IMR-90 (cell line): Measurements from ENCODE around the gene HLA-B. TPM values are rescaled to one million over a fixed set of nuclear protein-coding genes. Genes with fewer than 3 reads are reported as not detected.

Source experiments
- ATAC-seq: fragments of 200-7000 bp; cut with Tn5 transposase; 2 replicates; pipeline ENCODE4 v1.9.1; 2020; ENCODE audit warnings: low read depth, mild to moderate bottlenecking, moderate library complexity
- BruUV-seq: library from RNA; stranded (reverse); fragments of 400-500 nt; replicated peaks from 2 replicates; lab custom pipeline; 2021; lab: Mats Ljungman, UMichigan
- CTCF ChIA-PET: fragments of 300-600 bp; formaldehyde crosslinking; extraction: SDS; loops from one replicate; lab custom pipeline; 2021; ENCODE audit warnings: antibody characterized with exemption; lab: Yijun Ruan, JAX
- POLR2A ChIA-PET: fragments of 300-600 bp; sonication (Branson Sonifier 250); formaldehyde crosslinking; loops from one replicate; lab custom pipeline; 2022; ENCODE audit warnings: antibody characterized with exemption; ENCODE audit not compliant: unreplicated experiment; lab: Charles Lee
- DNase-seq: peaks from one replicate; pipeline ENCODE4 v3.0.0; 2013
- H2AFZ ChIP-seq: replicated peaks from 2 replicates; pipeline ENCODE3; 2013; ENCODE audit warnings: low read length, mild to moderate bottlenecking; ENCODE audit not compliant: poor library complexity
- H2AK5ac ChIP-seq: 2 replicates; pipeline ENCODE4 v1.6.1; 2013; ENCODE audit warnings: low read depth, low read length, inconsistent platforms
- H2AK9ac ChIP-seq: replicated peaks from 2 replicates; pipeline ENCODE3; 2013; ENCODE audit warnings: mild to moderate bottlenecking, low read depth, low read length, moderate library complexity; ENCODE audit not compliant: poor library complexity
- H2BK120ac ChIP-seq: 2 replicates; pipeline ENCODE4 v1.6.1; 2013; ENCODE audit warnings: low read depth, low read length, inconsistent platforms
- H2BK15ac ChIP-seq: 3 replicates; pipeline ENCODE4 v1.6.1; 2013; ENCODE audit warnings: low read depth, low read length, inconsistent platforms
- H2BK20ac ChIP-seq: 2 replicates; pipeline ENCODE4 v1.6.1; 2013; ENCODE audit warnings: low read depth, mild to moderate bottlenecking, inconsistent platforms, low read length, moderate library complexity
- H2BK5ac ChIP-seq: 2 replicates; pipeline ENCODE4 v1.6.1; 2013; ENCODE audit warnings: mild to moderate bottlenecking, low read depth, low read length, inconsistent platforms; ENCODE audit not compliant: poor library complexity, severe bottlenecking
- H3K14ac ChIP-seq: replicated peaks from 2 replicates; pipeline ENCODE4 v1.6.1; 2013; ENCODE audit warnings: low read depth, low read length, inconsistent platforms
- H3K18ac ChIP-seq: 2 replicates; pipeline ENCODE4 v1.6.1; 2013; ENCODE audit warnings: low read depth, low read length, control low read depth
- H3K23ac ChIP-seq: 2 replicates; pipeline ENCODE4 v1.6.1; 2013; ENCODE audit warnings: low read depth, low read length, inconsistent platforms
- H3K27ac ChIP-seq: 2 replicates; pipeline ENCODE4 v1.5.1; 2013; ENCODE audit warnings: mild to moderate bottlenecking, control low read depth, low read length; ENCODE audit not compliant: insufficient read depth
- H3K27me3 ChIP-seq: 2 replicates; pipeline ENCODE4 v1.6.1; 2013; ENCODE audit warnings: low read length; ENCODE audit not compliant: control insufficient read depth, insufficient read depth
- H3K36me3 ChIP-seq: 2 replicates; pipeline ENCODE4 v1.6.1; 2013; ENCODE audit warnings: low read length, mixed read lengths; ENCODE audit not compliant: control insufficient read depth, insufficient read depth
- H3K4ac ChIP-seq: 2 replicates; pipeline ENCODE4 v1.6.1; 2013; ENCODE audit warnings: low read depth, low read length, inconsistent platforms
- H3K4me1 ChIP-seq: 2 replicates; pipeline ENCODE4 v1.6.1; 2013; ENCODE audit warnings: low read length, mixed read lengths; ENCODE audit not compliant: control insufficient read depth, insufficient read depth
- H3K4me2 ChIP-seq: 2 replicates; pipeline ENCODE4 v1.6.1; 2013; ENCODE audit warnings: low read depth, mild to moderate bottlenecking, control low read depth, low read length, moderate library complexity
- H3K4me3 ChIP-seq: 2 replicates; pipeline ENCODE4 v1.5.1; 2013; ENCODE audit warnings: low read depth, mild to moderate bottlenecking, control low read depth, low read length, moderate library complexity; ENCODE audit not compliant: insufficient read depth
- H3K56ac ChIP-seq: 2 replicates; pipeline ENCODE4 v1.6.1; 2013; ENCODE audit warnings: low read length, inconsistent platforms; ENCODE audit not compliant: insufficient read depth; ENCODE audit errors: extremely low read depth
- H3K79me1 ChIP-seq, 2 experiments: 2 replicates each; pipeline ENCODE4 v1.6.1; 2013; ENCODE audit warnings: low read length in 2 of 2, inconsistent platforms in 1 of 2, low read depth in 1 of 2
- H3K9ac ChIP-seq: 2 replicates; pipeline ENCODE4 v1.6.1; 2013; ENCODE audit warnings: low read depth, low read length, control low read depth
- H3K9me1 ChIP-seq: 2 replicates; pipeline ENCODE4 v1.6.1; 2013; ENCODE audit warnings: low read length, inconsistent platforms; ENCODE audit not compliant: insufficient read depth
- H3K9me3 ChIP-seq: 2 replicates; pipeline ENCODE4 v1.6.1; 2013; ENCODE audit warnings: low read length; ENCODE audit not compliant: control insufficient read depth, insufficient read depth
- H4K20me1 ChIP-seq: 2 replicates; pipeline ENCODE4 v1.6.1; 2013; ENCODE audit warnings: low read length, inconsistent platforms; ENCODE audit not compliant: insufficient read depth
- H4K5ac ChIP-seq: 2 replicates; pipeline ENCODE4 v1.6.1; 2013; ENCODE audit warnings: mild to moderate bottlenecking, low read depth, low read length, control low read depth
- H4K8ac ChIP-seq, 2 experiments: 2 replicates each; pipeline ENCODE4 v1.6.1; 2013; ENCODE audit warnings: low read depth in 2 of 2, low read length in 2 of 2, control low read depth in 1 of 2, inconsistent platforms in 1 of 2
- H4K91ac ChIP-seq: 2 replicates; pipeline ENCODE4 v1.6.1; 2013; ENCODE audit warnings: low read depth, low read length, inconsistent platforms; ENCODE audit not compliant: insufficient read depth
- CHD1 ChIP-seq: IDR thresholded peaks from 2 replicates; pipeline ENCODE4 v1.6.1; 2012; ENCODE audit warnings: low read depth, low read length, improper control_type of control experiment
- FOS ChIP-seq: fragments of 150-350 bp; IDR thresholded peaks from 2 replicates; pipeline ENCODE4 v1.6.1; 2016; ENCODE audit warnings: low read depth, low read length
- POLR2A ChIP-seq: IDR thresholded peaks from 2 replicates; pipeline ENCODE4 v1.6.1; 2012; ENCODE audit warnings: mild to moderate bottlenecking, low read depth, low read length
- RAD21 ChIP-seq: IDR thresholded peaks from 2 replicates; pipeline ENCODE4 v1.6.1; 2012; ENCODE audit warnings: low read length, improper control_type of control experiment
- RCOR1 ChIP-seq: IDR thresholded peaks from 2 replicates; pipeline ENCODE4 v1.6.1; 2012; ENCODE audit warnings: mild to moderate bottlenecking, low read length, improper control_type of control experiment; ENCODE audit not compliant: insufficient replicate concordance
- SMC3 ChIP-seq: fragments of 150-350 bp; IDR thresholded peaks from 2 replicates; pipeline ENCODE4 v1.6.1; 2016; ENCODE audit warnings: low read depth, mild to moderate bottlenecking, antibody characterized with exemption, low read length, moderate library complexity
- WGBS, 2 experiments: methylation state at CpG; one replicate each; pipeline versions ENCODE4 v1.1.5 to v1.1.7; 2013; ENCODE audit warnings: missing lambda C conversion rate in 2 of 2; ENCODE audit not compliant: insufficient read length in 1 of 2; ENCODE audit errors: extremely low coverage in 2 of 2; 5-methylcytosine and 5-hydroxymethylcytosine counted together
- dilution Hi-C: fragments of 300-500 bp; cut with HindIII; formaldehyde crosslinking; loops from one replicate; pipeline ENCODE4 v1.14.3; 2018; ENCODE audit warnings: low sequenced_read_pairs; ENCODE audit not compliant: unreplicated experiment
- in situ Hi-C: fragments of 300-500 bp; cut with MboI; formaldehyde crosslinking; loops from 3 replicates; pipeline ENCODE4 v1.14.3; 2019; ENCODE audit warnings: low sequenced_read_pairs, inconsistent platforms, mixed read lengths
- intact Hi-C: fragments of 100-400 bp; cut with micrococcal nuclease; formaldehyde crosslinking; loops from 2 replicates; pipeline ENCODE4 v1.10.0; 2022
- polyA plus RNA-seq, 3 experiments: library from polyadenylated mRNA; depleted of rRNA; stranded (reverse); fragments of >200 nt; gene quantifications; 2 replicates each; pipeline ENCODE4 v1.2.3, GENCODE V29; 2012; ENCODE audit warnings: low replicate concordance in 1 of 3
- total RNA-seq: library from RNA; depleted of rRNA; stranded (reverse); fragments of >200 nt; gene quantifications from 2 replicates; pipeline ENCODE4 v1.2.3, GENCODE V29; 2012
- TF ChIP-seq, protein P1 (sequence below): fragments of 150-350 bp; IDR thresholded peaks from 2 replicates; pipeline ENCODE4 v1.6.1; 2017; ENCODE audit warnings: mild to moderate bottlenecking, antibody characterized with exemption, low read length, low read depth
- TF ChIP-seq, protein P2 (sequence below): fragments of 150-350 bp; IDR thresholded peaks from 2 replicates; pipeline ENCODE4 v1.6.1; 2016; ENCODE audit warnings: low read depth, mild to moderate bottlenecking, low read length, moderate library complexity, borderline replicate concordance

The HLA-B gene
- total and polyA plus RNA-seq, 2 of the 4 experiments (the other 2 are of a cell fraction): 44.1 to 309 TPM

DNA sequence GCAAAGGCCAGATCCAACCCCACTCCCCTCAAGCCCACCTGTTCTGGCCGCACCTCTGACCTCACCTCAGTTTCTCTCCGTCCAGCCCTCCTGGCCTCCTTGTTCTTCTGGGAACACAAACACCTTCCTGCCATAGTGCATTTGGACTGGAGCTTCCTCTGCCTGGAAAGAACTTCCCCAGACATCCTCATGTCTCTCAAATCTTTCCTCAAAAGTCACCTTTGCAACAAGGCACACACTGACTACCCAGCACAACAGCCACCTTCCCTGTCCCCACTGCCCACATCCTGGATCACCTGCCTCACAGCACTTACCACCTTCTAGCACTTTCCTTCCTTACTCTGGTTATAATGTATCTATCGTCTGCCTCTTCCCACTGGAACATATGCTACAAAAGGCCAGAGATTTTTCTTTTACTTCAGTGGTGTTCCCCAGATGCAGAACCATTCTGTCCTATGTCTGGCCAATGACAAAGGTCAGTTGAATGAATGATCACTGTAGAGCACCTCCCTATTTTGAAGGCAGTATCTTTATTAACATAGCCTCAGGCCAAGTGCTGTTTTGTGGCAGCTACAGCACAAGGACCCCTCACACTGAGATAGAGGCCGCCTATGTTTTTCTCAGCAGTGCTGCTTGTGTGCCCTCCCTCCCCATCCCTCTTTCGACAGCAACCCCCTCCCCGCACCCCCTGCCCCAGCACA lies 4.1 kb downstream of the HLA-B start:
- no peak overlapping the region for H2AK5ac ChIP-seq
- H4K5ac ChIP-seq: no peak overlapping the region
- in situ Hi-C loops: no loop called here
- no peak overlapping the region for H3K4me3 ChIP-seq
- peaks cover 4% of the 10 kb centered on the region; the same call in 1 of the 2 replicates for H3K4me1 ChIP-seq
- no peak overlapping the region for H2BK120ac ChIP-seq
- no peak overlapping the region for H3K27ac ChIP-seq
- H3K14ac ChIP-seq: no peak overlapping the region
- H2AFZ ChIP-seq: no peak overlapping the region
- no TSS peak for BruUV-seq
- H4K8ac ChIP-seq: no peak overlapping the region
- ChIA-PET CTCF (no interaction called here), POLR2A (no interaction called here)
- peaks cover 7% of the 10 kb centered on the region; the same call in 1 of the 2 replicates for H4K20me1 ChIP-seq
- ATAC-seq: no peak
- no peak for DNase-seq
- H3K4ac ChIP-seq: no peak overlapping the region
- no peak overlapping the region for H2BK5ac ChIP-seq
- no peak overlapping the region for H4K91ac ChIP-seq
- no peak overlapping the region for H3K56ac ChIP-seq
- WGBS, 2 experiments: 76% methylated on average over 3 of the region's 6 CpGs; no CpG with 5 or more reads in 1 of the 2 experiments
- H3K36me3 ChIP-seq: peaks cover 13% of the 10 kb centered on the region
- no peak overlapping the region for H3K18ac ChIP-seq
- dilution Hi-C loops: no loop called here
- H2BK15ac ChIP-seq: no peak overlapping the region
- H2BK20ac ChIP-seq: no peak overlapping the region
- H3K4me2 ChIP-seq: no peak overlapping the region
- peaks cover 11% of the 10 kb centered on the region; the same call in 1 of the 2 replicates for H3K9me1 ChIP-seq
- peaks cover 25% of the 10 kb centered on the region for H3K27me3 ChIP-seq
- intact Hi-C loops: no loop called here
- peaks cover 5 to 17% of the 10 kb centered on the region in 2 experiments; a peak in 3 of 4 replicates for H3K79me1 ChIP-seq
- H2AK9ac ChIP-seq: no peak overlapping the region
- no peaks in the 10 kb centered on the region for H3K9me3 ChIP-seq
- no peak for TF ChIP-seq CHD1
- TF ChIP-seq SMC3: no peak
- TF ChIP-seq FOS: no peak
- TF ChIP-seq, protein P1, sequence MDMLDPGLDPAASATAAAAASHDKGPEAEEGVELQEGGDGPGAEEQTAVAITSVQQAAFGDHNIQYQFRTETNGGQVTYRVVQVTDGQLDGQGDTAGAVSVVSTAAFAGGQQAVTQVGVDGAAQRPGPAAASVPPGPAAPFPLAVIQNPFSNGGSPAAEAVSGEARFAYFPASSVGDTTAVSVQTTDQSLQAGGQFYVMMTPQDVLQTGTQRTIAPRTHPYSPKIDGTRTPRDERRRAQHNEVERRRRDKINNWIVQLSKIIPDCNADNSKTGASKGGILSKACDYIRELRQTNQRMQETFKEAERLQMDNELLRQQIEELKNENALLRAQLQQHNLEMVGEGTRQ: no peak
- TF ChIP-seq RCOR1: no peak
- TF ChIP-seq, protein P2, sequence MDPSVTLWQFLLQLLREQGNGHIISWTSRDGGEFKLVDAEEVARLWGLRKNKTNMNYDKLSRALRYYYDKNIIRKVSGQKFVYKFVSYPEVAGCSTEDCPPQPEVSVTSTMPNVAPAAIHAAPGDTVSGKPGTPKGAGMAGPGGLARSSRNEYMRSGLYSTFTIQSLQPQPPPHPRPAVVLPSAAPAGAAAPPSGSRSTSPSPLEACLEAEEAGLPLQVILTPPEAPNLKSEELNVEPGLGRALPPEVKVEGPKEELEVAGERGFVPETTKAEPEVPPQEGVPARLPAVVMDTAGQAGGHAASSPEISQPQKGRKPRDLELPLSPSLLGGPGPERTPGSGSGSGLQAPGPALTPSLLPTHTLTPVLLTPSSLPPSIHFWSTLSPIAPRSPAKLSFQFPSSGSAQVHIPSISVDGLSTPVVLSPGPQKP: no peak
- TF ChIP-seq POLR2A: peak; percentile 58; the same call in 1 of the 2 replicates
- TF ChIP-seq RAD21: no peak
- no peak overlapping the region for H3K9ac ChIP-seq
- H3K23ac ChIP-seq: 0 out of 2 replicates have a peak overlapping the region, but pooled peaks have one; percentile 33
